Stimulated activated CD8-positive, alpha-beta memory T cell treated with anti-CD3 and anti-CD28 coated beads, Interleukin-15, amount 100 ng/mL, for 4 hours (primary cell): ENCODE results near the gene FEM1C.
"Not testable (repeated sequence)": the region's sequence is repeated elsewhere in the genome, so short reads cannot be mapped to it uniquely, and the experiment has no call there.

Experiments used
- DNase-seq, 2 donors: peaks; one replicate each; pipeline ENCODE4 v3.0.0-alpha.2; 2020; ENCODE audit warnings: low read depth in 2 of 2

FEM1C gene

DNA sequence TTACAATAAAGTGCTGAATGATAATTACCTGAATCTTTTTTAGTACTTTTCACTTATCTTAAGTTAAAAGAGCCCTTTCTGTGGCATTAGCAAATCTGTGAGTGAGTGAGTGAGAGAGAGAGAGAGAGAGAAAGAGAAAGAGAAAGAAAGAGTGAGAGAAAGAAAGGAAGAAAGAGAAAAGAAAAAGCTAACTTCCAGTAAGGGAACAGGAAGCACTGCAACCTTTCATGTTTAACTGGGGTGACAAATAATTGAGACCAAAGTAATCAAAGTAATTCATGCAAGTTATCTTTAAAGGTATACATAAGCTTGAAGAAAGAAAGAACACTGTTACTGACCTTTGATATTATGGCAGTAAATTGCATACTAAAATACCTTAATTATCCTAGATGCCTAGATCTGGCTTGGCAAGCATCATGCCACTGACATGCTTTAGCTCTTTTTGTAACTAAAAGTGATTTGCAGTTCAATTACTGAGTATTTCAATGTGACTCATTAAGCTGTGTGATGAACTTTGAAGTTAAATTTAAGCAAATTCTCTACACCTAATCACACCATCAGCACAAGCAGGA is 21.7 kb downstream of the FEM1C start:
- DNase-seq = no peak

DNA sequence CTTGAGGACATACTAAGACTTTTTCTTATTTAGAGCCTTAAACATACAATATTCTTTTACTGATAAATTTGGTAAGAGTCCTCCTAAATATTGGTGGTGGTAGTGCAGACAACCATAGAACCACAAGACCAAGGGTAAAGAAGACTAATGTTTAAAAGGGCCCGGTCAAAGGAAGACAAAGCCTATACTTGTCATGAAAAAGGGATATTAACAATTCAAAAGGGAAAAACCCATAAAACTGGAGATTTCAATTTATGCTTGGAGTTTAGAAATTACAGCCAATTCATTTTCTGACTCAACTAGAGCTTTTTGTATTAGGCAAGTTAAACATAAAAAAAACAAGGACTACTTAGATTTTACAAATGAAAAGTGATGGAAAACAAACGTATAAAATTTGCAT is 24.4 kb downstream of the FEM1C start:
- DNase-seq = no peak

DNA sequence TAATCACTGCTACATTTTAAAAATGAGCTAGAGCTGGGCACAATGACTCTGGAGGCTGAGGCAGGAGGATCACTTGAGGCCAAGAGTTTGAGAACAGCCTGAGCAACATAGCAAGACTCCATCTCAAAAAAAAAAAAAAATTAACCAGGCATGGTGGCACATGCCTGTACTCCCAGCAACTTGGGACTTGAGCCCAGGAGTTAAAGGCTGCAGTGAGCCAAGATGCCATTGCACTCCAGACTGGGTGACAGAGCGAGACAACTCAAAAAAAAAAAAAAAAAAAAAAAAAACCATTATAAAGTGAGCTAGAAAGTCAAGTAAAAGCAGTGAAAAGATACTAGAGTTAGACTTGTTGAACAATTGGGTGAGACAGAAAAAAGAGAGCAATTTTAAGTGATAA is 28.2 kb downstream of the FEM1C start:
- DNase-seq = no peak

DNA sequence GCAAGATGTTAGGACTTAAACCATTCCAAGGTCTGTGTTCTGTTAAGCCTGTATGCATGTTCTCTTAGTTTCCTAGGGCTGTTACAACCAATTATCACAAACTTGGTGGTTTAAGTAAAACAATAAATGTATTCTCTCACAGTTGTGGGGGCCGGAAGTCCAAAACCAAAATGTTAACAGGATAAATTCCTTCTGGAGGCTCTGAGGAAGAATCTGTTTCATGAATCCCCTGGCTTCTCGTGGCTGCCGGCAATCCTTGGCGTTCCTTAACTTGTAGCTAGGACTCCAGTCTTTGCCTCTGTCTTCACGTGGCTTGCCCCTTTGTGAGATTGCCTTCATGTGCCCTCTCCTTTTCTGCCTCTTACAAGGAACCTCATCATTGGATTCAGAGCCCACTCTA is 30.4 kb downstream of the FEM1C start:
- no peak for DNase-seq

DNA sequence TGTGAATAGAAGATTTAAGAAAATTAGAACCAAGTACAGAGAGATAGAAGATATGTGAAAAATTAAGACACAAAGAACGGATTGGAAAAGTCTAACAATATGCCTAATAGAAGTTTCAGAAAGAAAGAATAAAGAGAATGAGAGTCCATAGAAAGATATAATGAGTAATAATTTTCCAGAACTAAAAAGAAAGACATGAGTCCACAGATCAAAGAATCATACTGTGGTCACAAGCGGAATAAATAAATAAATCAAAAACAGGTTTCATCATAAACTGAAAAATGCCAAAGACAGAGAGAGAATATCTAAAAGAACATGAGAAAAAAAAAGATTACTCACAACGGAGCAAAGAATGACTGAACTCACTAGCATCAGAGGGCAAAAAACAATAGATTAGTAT is 32.9 kb downstream of the FEM1C start:
- no peak for DNase-seq

DNA sequence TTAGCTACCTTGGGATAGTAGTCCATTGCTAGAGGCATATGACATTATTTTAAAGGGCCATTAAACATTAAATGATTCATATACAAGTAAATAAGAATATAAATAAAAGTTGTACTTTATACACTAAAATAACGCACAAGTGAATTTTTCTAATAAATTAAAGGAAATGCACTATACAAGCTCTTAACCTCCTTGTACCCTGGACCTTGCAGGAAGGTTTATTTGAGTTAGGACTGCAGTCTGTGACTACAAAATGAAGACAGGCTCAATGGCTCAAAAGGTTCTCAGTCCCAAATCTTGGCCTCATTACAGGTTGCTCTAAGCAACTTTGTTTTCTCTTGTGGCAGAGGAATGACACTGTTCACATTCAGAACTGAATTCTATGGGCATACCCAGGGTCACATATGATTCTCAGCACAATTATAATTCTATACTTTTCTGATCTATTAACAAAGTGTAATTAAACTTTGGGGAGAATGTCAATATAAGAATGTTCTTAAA is 34.4 kb downstream of the FEM1C start:
- no peak for DNase-seq

DNA sequence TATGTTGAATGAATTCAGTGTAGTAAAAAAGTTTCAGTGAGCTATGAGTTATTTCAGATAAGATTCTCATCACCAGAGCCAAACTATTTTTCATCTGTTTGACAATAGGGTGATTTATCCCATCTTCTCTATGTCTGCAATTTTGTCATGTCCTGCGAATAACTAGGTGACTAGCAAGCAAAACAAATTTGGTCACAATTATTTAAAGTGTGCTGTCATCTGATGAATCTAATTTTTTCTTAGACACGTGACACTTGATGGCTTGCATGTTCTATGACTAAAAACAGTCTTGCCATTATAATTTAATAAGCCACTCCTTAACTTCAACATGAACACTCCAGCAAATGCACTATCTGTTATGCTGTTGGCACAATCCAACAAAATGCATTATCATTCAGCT is 35.0 kb downstream of the FEM1C start:
- DNase-seq = no peak

DNA sequence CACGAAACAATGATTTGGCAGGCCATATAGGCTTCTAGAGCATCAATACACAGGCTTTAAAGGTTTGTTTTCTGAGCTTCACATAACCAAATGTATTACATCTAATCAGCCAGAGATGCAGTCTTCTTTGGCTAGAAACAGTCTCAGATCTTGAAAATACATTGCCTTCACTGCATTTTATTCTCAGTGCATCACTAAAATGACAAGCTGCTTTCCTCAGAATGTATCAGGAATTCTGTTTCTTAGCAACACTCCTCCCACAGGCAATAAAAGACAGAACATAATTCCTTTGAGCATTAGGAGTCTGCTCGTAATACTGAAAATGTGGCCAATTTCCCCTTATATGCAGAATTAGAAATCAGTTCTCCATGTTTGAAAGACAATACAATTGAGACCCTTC is 36.9 kb downstream of the FEM1C start:
- no peak for DNase-seq

DNA sequence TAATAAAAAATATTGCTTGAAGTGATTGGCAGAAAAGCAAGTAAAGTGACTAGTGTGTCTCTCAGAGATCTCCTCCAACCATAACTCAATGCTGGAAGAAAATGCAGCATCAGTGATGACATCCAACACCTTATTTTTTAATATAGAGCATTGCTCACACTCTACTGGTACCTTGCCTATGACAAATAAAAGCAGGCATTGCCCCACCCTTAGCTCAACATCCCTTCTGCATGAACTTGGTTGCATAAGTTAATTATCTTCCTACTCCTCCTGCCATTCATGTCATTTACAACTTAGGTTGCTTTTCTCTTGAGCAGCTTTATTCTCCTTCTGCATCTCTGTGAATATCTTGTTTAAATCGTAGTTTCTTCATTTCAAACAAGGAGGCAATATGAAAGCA is 41.2 kb downstream of the FEM1C start:
- DNase-seq = no peak

DNA sequence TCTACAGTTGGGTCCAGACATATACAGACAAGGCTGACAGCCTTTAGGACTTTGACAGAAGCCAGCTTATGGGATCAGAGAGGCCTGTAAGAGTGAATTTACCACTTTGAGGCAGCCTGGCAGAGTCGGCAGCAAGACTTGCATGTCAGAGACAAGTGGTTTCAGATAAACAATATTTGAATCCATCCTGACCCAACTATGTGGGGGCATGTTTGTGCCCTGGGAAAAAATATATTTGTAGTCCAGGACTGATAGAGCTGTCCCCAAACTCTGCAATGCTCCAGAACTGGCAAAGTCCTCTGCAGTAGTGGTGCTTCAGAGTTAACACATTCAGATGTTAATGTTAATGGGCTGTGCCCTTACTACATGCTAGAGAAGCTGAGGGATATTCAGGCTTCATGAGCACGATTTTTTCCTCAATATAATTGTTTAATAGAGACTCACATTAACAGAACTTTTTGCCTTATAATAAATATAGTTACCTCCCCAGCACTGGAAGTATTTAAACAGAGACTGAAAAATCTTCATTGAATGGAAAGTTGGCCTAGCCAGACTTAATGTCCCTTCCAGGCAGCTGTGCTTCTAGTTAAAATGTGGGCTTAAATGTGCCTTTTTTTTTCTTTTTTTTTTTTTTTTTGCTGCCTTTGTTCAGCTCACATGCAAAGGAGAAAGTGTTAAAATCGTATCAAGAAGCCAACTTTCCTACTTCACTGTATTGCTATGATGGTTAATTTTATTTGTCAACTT is 42.9 kb downstream of the FEM1C start:
- no peak for DNase-seq

DNA sequence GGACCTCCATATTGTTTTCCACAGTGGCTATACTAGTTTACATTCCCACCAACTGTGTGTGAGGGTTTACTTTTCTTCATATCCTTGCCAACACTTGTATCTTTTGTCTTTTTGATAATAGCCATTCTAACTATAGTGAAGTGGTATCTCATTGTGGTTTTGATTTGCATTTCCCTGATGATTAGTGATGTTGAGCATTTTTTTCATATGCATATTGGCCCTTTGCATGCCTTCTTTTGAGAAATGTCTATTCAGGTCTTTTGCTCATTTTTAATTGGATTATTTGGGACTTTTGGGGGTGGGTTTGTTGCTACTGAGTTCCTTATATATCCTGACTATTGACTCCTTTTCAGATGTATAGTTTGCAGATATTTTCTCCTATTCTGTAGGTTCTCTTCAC is 44.4 kb downstream of the FEM1C start:
- no peak for DNase-seq

DNA sequence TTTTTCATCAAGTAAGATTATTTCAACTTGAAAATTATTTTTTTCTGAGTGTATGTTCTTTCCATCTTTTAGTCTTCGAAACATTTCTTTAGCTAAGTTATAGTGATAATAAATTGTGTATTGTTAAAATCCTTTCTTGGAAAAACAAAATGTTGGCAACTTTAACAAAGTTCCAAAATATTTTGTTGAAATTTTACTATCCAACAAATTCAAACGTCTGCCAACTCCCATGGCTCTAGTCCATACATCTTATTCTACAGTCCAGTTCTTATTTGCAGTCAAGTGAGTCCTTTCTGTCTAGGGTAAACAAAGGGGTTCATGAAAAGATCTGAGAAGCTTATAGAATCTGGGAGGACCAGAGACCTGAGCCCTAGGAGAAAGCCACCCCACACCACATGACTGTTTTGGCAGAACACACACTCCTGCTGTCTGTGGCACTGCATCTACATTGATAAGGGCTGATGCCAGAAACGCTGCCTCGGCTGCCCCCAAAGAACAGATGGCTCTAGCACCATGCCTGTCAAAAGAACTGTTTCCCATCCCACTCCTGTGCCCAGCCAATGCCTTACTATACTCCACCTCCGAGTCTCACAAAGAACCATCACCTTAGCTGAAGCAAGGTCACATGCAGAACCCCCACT is 47.5 kb downstream of the FEM1C start:
- no peak for DNase-seq

DNA sequence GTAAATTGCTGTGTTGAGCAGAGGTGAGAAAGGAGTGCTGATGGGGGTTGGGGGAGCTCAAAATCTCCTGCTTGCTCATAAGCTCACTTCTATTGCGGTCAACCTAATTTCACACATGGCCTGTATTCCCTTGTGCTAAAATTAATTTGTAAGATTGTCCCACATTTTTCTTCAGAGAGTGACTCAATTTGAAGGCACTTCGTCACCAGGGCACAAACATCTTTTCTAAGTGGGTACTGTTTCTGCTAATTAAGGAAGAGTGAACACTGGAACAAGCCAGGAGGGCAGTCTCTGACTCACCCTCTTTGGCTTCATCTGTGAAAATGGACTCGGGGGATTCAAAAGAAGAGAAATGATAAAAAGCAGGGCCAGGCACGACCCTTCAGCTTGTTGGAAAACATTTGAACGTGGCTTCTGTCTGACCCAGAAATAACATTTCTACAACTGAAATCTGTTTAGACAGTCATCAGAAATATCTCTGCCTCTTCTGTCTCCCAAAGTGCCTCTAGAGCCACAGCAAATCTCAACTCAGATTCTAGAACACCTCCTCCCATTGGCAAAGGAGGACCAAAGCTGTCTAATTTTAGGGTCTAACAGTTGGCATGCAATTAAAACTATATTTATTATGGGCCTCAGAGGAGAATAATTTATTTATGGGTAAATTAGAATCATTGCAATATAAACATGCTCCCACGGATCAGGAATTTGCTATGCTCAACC is 49.8 kb downstream of the FEM1C start:
- DNase-seq = no peak

DNA sequence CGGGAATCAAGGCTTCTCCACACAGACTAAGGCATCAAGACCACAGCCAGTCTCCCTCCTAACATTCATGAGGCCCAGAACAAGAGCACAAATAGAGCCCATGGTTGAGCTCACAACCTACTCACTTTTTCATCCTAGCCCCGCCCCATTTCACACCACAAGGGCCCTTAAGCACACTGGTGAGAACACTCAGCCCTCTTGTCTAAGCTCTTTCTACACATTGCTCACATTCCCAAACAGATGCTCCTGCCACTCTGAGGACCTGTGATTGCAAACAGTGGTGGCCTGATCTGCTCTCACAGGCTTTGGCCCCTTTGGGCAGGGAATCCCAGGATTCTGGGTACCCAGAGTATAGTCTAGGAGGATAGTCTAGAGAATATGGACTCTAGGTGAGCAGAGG is 54.0 kb downstream of the FEM1C start:
- no peak for DNase-seq

DNA sequence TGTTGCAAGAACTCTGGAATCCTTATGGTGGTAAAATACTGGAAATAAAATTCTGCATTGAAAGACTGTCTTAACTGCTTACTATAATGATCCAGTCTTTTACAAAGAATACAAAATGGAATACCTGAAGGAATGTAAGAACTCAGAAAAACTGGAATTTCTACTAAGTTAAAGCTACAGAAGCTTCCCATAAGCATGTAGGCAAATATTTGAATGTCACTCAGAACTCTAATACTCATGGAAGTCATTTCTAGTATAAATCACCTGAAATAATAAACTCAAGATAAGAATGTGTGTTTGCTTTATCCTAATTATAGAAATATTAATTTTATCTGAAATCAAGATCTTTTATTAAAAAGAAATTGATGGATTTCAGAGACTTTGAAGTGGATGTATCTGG is 54.8 kb downstream of the FEM1C start:
- no peak for DNase-seq

DNA sequence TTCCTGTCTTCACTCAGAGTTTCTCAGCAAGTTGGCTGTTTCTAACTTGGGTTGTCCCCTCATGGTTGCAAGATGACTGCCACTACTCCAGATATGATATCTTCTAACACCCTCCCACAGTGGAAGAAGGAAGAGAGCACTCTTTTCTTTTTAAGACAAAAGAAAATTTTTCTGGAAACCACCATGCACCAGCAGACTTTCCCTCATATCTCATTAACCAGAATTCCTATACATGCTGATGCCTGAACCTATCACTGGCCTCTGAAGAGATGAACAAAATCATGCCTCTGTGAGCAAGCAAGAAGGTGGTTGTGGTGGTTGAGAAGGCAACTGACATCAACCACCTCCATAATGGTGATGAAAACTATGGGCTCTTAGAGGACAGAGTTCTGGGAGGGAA is 56.8 kb downstream of the FEM1C start:
- no peak for DNase-seq

DNA sequence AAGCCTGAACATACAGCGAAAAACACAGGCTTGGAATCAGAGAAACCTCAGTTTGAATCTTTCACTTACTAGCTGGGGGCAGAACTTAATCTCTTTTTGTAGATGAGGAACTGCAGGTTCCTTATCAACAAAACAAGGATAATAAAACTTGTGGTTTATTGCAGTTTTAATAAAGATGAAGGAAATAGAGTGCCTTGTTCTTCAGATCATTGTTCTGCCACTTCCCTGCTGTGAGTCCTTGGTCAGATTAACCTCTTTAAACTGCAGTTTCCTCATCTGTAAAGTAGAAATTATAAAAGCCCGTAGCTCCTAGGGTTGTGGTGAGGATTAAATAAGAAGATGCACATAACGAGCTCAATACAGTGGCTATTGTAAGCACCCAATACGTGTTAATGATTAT is 57.4 kb downstream of the FEM1C start:
- no peak for DNase-seq

DNA sequence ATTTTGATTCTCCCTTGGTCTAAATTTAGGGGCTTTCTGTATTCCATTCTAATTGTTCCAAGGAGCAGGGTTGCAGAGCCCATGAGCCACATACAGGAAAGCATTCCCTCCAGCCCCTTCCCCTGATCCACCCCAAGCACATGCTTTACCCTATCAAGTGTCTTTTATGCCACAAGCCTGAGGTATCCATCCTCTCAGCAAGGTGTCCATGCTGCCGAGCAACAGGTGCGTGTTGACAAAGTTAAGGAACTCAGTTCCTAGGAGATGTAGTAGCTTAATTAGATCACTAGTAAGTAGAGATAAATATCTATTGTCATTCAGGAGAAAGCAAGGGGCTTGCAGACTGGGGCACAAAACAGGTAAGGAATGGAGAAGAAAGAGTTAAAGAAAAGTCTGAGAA is 57.8 kb downstream of the FEM1C start:
- DNase-seq = no peak

DNA sequence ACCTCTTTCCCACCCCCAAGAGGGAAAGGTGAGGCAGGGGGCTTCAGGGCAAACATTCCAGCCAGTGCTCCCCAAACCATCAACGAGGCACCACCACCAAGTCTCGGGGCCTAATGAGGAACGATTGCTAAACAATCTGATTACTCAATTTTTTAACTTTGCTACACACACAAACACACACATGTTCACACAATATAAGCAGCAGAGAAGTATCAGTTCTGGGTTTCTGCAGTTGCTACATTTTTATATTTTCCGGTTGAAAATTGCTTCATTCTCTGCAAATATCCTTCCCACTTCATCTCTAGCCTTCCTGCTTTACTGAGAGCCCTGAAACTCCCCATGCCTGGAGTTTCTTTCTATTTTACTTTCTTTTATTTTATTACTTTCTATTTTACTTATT is 60.2 kb downstream of the FEM1C start:
- DNase-seq = no peak

DNA sequence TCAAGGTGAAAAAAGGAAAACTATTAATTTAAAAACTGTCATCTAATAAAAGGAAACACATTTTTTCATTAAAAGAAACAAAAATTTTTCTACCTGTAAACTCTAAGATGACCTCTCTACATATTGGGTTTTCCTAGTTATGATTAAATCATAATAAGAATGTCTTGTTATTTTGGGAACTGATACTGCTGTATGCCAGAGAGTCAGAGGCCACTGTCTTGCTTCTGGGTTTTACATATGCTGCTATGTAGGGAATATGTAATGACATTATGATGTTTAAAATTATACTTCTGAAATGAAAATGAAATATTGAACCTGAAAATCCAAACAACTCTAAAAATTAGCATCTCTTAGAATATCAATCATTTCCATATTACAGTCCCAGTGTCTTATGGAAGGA is 63.7 kb downstream of the FEM1C start:
- DNase-seq = no peak

DNA sequence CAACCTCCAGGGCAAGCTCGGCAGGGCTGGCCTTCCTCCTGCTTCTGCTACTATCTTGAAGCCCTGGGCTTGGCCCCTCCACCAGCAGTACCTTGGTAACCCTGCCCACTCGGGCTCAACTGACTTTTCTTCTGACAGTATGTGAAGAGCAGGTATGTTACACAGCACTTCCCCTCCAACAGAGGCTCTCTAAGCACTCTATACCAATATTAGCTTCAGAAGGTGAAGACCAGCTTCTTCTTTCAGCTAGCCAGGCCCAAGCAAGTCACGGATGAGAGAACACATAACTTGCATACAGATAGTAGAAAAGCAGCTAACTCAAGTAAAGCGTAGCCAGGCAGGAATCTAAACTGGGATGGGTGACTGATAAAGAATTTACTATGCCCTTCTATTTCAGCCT is 64.3 kb downstream of the FEM1C start:
- no peak for DNase-seq

DNA sequence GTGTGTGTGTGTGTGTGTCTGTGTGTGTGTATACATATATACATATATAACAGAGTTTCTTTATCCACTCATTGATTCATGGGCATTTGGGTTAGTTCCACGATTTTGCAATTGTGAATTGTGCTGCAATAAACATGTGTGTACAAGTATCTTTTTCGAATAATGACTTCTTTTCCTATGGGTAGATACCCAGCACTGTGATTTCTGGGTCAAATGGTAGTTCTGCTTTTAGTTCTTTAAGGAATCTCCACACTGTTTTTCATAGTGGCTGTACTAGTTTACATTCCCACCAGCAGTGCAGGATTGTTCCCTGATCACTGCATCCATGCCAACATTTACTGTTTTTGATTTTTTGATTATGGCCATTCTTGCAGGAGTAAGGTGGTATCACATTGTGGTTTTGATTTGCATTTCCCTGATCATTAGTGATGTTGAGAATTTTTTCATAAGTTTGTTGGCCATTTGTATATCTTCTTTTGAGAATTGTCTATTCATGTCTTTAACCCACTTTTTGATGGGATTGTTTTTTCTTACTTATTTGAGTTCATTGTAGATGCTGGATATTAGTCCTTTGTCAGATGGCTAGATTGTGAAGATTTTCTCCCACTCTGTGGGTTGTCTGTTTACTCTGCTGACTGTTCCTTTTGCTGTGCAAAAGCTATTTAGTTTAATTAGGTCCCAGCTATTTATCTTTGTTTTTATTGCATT is 65.3 kb downstream of the FEM1C start:
- DNase-seq = not testable (repeated sequence)
